Smooth muscle cell (in vitro differentiated cells): ENCODE measurements around the gene CTTN. TPM values are rescaled to one million over a fixed set of nuclear protein-coding genes. Genes with fewer than 3 reads are reported as not detected.

ENCODE experiments used
- DNase-seq: peaks from one replicate; lab custom pipeline; 2025; ENCODE audit not compliant: unreplicated experiment; lab: John Stamatoyannopoulos, UW
- H2AFZ ChIP-seq: fragments of 200-600 bp; sonication (generic); 2 replicates; pipeline ENCODE4 v1.6.0; 2016; ENCODE audit warnings: antibody characterized with exemption, low read depth, mild to moderate bottlenecking
- H3F3A ChIP-seq: fragments of 200-600 bp; sonication (generic); 2 replicates; pipeline ENCODE4 v1.6.0; 2017; ENCODE audit warnings: antibody characterized with exemption, low read depth
- H3K27ac ChIP-seq: fragments of 200-600 bp; sonication (generic); 2 replicates; pipeline ENCODE4 v1.5.1; 2016; ENCODE audit warnings: low read depth, mild to moderate bottlenecking
- H3K27me3 ChIP-seq: fragments of 200-600 bp; sonication (generic); 2 replicates; pipeline ENCODE4 v1.6.1; 2016; ENCODE audit warnings: low read depth, mild to moderate bottlenecking
- H3K36me3 ChIP-seq: fragments of 200-600 bp; sonication (generic); 2 replicates; pipeline ENCODE4 v1.5.1; 2016; ENCODE audit warnings: low read depth
- H3K4me1 ChIP-seq: fragments of 200-600 bp; sonication (generic); 2 replicates; pipeline ENCODE4 v1.5.1; 2016; ENCODE audit warnings: low read depth
- H3K4me2 ChIP-seq: fragments of 200-600 bp; sonication (generic); 2 replicates; pipeline ENCODE4 v1.6.0; 2016; ENCODE audit warnings: mild to moderate bottlenecking
- H3K4me3 ChIP-seq: fragments of 200-600 bp; sonication (generic); 2 replicates; pipeline ENCODE4 v1.5.1; 2016; ENCODE audit warnings: mild to moderate bottlenecking
- H3K79me2 ChIP-seq: fragments of 200-600 bp; sonication (generic); 2 replicates; pipeline ENCODE4 v1.6.0; 2016; ENCODE audit warnings: low read depth, mild to moderate bottlenecking
- H3K9ac ChIP-seq: fragments of 200-600 bp; sonication (generic); 2 replicates; pipeline ENCODE4 v1.6.0; 2016; ENCODE audit warnings: low read depth
- H3K9me3 ChIP-seq: fragments of 200-600 bp; sonication (generic); replicated peaks from 2 replicates; pipeline ENCODE4 v1.5.1; 2016; ENCODE audit warnings: low read depth
- H4K20me1 ChIP-seq: fragments of 200-600 bp; sonication (generic); 2 replicates; pipeline ENCODE4 v1.6.0; 2016; ENCODE audit warnings: low read depth
- CTCF ChIP-seq: fragments of 200-600 bp; sonication (generic); IDR thresholded peaks from 2 replicates; pipeline ENCODE4 v1.5.1; 2017; ENCODE audit warnings: borderline replicate concordance, mild to moderate bottlenecking, antibody characterized with exemption; ENCODE audit not compliant: insufficient read depth, poor library complexity, severe bottlenecking
- WGBS: methylation state at CpG from one replicate; pipeline ENCODE4 v1.1.7; 2016; ENCODE audit warnings: low lambda C conversion rate; 5-methylcytosine and 5-hydroxymethylcytosine counted together
- polyA plus RNA-seq: library from polyadenylated mRNA; unstranded; fragments of >200 nt; fragmentation: Nextera tagmentation; extraction: Ambion mirVana; gene quantifications from 2 replicates; pipeline ENCODE4 v1.2.1, GENCODE V29; 2016
- total RNA-seq: library from RNA; depleted of rRNA; stranded (reverse); fragments of >200 nt; gene quantifications from 2 replicates; pipeline ENCODE4 v1.2.3, GENCODE V29; 2014

Gene CTTN
- total and polyA plus RNA-seq, 2 experiments from 2014 or later: 64.7 to 173 TPM

GRCh38 chr11:70381872-70382861 lies 16.2 kb upstream of the CTTN start:
- DNase-seq: no peak
- Histone ChIP-seq H3K9me3 (no peaks in the 10 kb centered on the region), H3K27ac (peak overlapping the region; percentile 87), H3K9ac (peak overlapping the region; percentile 64), H4K20me1 (peaks cover 6% of the 10 kb centered on the region), H3K36me3 (peaks cover 5% of the 10 kb centered on the region), H3K79me2 (no peaks in the 10 kb centered on the region), H3K27me3 (no peaks in the 10 kb centered on the region), H3K4me2 (no peak overlapping the region), H3F3A (peaks cover 5% of the 10 kb centered on the region), H3K4me1 (peaks cover 7% of the 10 kb centered on the region), H3K4me3 (no peak overlapping the region), H2AFZ (no peak overlapping the region)
- no peak for TF ChIP-seq CTCF
- WGBS: 73% methylated on average over 15 of the region's 15 CpGs

DNA sequence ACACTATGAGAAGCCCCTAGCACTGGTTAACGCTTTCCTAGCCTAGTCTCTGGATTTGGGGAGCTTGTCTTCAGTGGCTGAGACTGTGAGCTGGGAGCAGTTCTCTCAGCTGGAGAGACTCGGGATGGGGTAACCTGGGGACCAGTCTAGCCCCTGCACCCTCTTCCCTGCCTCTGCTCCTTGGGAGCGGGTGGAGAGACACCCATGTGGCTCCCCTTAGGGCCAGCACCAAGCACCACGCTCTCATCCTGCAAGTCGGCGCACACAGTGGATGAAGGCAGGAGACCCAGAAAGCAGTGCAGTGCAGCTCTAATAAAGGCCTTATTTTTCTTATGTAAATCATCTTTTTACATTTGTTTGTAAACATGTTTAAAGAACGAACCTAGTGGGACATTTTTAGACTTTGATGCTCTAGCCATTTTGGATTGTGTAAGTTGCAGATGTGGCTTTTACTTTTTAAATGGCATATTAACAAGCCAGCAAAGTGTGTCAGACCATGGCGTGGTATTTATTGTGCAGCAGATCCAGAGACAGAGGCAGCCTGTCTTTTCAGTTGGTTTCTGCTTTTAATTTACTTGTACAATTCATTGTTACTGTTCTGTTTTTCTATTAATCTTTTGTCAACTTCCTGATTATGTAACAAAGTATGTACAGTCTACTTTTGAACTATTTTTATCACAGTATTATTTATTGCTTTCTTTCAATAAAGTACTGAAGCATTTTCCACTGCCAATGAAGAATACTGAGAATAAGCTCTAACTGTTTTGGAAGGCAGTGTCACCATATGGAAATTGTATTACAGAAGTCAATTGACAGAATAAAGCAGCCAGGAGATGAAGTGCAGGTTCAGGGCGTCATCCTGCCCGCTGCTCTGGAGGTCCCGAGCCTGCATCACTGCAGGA lies 14.4 kb upstream of the CTTN start:
- no peak overlapping the region for H3K4me2 ChIP-seq
- H3K9me3 ChIP-seq: no peaks in the 10 kb centered on the region
- H3K36me3 ChIP-seq: peaks cover 2% of the 10 kb centered on the region
- no peaks in the 10 kb centered on the region for H3K79me2 ChIP-seq
- no peak overlapping the region for H2AFZ ChIP-seq
- H3K27ac ChIP-seq: no peak overlapping the region
- no peak overlapping the region for H3K9ac ChIP-seq
- peaks cover 6% of the 10 kb centered on the region for H4K20me1 ChIP-seq
- DNase-seq: no peak
- 95% methylated on average over 11 of the region's 11 CpGs for WGBS
- no peak overlapping the region for H3K4me3 ChIP-seq
- H3K4me1 ChIP-seq: peaks cover 7% of the 10 kb centered on the region
- H3K27me3 ChIP-seq: no peaks in the 10 kb centered on the region
- TF ChIP-seq CTCF: no peak
- H3F3A ChIP-seq: peaks cover 5% of the 10 kb centered on the region

GRCh38 chr11:70384566-70385152 lies 13.7 kb upstream of the CTTN start:
- Histone ChIP-seq H3K4me2 (no peak overlapping the region), H3K27ac (no peak overlapping the region), H2AFZ (no peak overlapping the region), H4K20me1 (peaks cover 6% of the 10 kb centered on the region), H3K27me3 (no peaks in the 10 kb centered on the region), H3K79me2 (no peaks in the 10 kb centered on the region), H3K9ac (no peak overlapping the region), H3K36me3 (peaks cover 2% of the 10 kb centered on the region), H3K4me3 (no peak overlapping the region), H3K9me3 (no peaks in the 10 kb centered on the region), H3K4me1 (peaks cover 7% of the 10 kb centered on the region), H3F3A (peaks cover 5% of the 10 kb centered on the region)
- 96% methylated on average over 18 of the region's 18 CpGs for WGBS
- TF ChIP-seq CTCF: no peak
- no peak for DNase-seq
